Mucosa of descending colon (tissue), 3 donors: ENCODE data around the gene MYO1E. TPM values are rescaled to one million over a fixed set of nuclear protein-coding genes. Genes with fewer than 3 reads are reported as not detected.
A peak's percentile ranks its signal among the peaks of the same experiment; 100 is the strongest.

Experiments used
- ATAC-seq: fragments of 200-7000 bp; cut with Tn5 transposase; one replicate; pipeline ENCODE4 v1.9.1; 2020; ENCODE audit warnings: mild to moderate bottlenecking, moderate library complexity
- DNase-seq, 3 donors: peaks; one replicate each; pipeline ENCODE4 v3.0.0-alpha.2; 2020
- H3K36me3 ChIP-seq: fragments of 200-600 bp; one replicate; pipeline ENCODE4 v1.8.0; 2021; ENCODE audit warnings: low read depth, mild to moderate bottlenecking
- H3K4me1 ChIP-seq: fragments of 200-600 bp; one replicate; pipeline ENCODE4 v1.8.0; 2021; ENCODE audit warnings: low read depth, mild to moderate bottlenecking
- H3K4me3 ChIP-seq: fragments of 200-600 bp; one replicate; pipeline ENCODE4 v1.8.0; 2021; ENCODE audit warnings: mild to moderate bottlenecking
- H3K9me3 ChIP-seq: fragments of 200-600 bp; one replicate; pipeline ENCODE4 v1.8.0; 2021; ENCODE audit warnings: mild to moderate bottlenecking
- intact Hi-C, 2 donors: fragments of 100-400 bp; cut with DNase I in 1 of 2; cut with micrococcal nuclease in 1 of 2; formaldehyde crosslinking; loops; one replicate each; pipeline versions ENCODE4 v1.11.0 to v1.11.1; 2022; cut with DNase I, micrococcal nuclease
- total RNA-seq, 3 donors: library from RNA; stranded (reverse); fragmentation: NEBNext Ultra II Directional in 2 of 3; extraction: Animal tissue kit (Norgen Biotek cat#: 25700) in 2 of 3; gene quantifications; one replicate each; pipeline versions ENCODE4 v1.2.1 to v1.2.4, GENCODE V29; 2021 to 2023
- TF ChIP-seq, protein P1 (sequence below): fragments of 200-600 bp; IDR thresholded peaks from one replicate; pipeline ENCODE4 v1.8.0; 2022; ENCODE audit warnings: antibody characterized with exemption, mild to moderate bottlenecking
- donor health status: DM: no; HTN: no; CAD: no; lungs with moderate emphysema.
- donor health status: DM: no; HTN: no; CAD: no.
- donor health status: DM: no; HTN: yes; CAD: no.

The MYO1E gene
- total RNA-seq, 3 donors from 2014 or later: 189 to 325 (median 283) TPM

DNA sequence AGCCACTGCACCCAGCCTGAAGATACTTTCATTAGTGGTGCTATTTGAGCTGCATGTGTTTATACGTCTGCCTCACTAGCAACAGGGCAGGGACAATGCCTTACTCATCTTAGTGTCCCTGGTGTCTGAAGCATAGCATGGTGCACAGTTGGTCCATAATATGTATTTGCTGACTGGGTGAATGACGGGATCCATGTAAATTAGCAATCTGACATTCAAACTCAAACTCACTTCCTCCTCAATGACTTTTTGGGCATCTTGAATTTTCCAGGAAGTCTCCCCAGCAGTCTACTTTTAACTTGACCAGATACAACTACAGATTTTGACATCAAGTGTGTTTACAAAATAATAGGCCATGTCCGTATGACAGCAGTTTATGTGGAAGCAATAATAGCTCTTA, 169.0 kb downstream of the MYO1E start:
- TF ChIP-seq, protein P1, sequence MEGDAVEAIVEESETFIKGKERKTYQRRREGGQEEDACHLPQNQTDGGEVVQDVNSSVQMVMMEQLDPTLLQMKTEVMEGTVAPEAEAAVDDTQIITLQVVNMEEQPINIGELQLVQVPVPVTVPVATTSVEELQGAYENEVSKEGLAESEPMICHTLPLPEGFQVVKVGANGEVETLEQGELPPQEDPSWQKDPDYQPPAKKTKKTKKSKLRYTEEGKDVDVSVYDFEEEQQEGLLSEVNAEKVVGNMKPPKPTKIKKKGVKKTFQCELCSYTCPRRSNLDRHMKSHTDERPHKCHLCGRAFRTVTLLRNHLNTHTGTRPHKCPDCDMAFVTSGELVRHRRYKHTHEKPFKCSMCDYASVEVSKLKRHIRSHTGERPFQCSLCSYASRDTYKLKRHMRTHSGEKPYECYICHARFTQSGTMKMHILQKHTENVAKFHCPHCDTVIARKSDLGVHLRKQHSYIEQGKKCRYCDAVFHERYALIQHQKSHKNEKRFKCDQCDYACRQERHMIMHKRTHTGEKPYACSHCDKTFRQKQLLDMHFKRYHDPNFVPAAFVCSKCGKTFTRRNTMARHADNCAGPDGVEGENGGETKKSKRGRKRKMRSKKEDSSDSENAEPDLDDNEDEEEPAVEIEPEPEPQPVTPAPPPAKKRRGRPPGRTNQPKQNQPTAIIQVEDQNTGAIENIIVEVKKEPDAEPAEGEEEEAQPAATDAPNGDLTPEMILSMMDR: no peak
- Histone ChIP-seq H3K36me3 (no peaks in the 10 kb centered on the region), H3K9me3 (no peaks in the 10 kb centered on the region), H3K4me3 (no peak overlapping the region), H3K4me1 (no peaks in the 10 kb centered on the region)
- ATAC-seq: no peak
- intact Hi-C loops: no loop called here
- no peak for DNase-seq

DNA sequence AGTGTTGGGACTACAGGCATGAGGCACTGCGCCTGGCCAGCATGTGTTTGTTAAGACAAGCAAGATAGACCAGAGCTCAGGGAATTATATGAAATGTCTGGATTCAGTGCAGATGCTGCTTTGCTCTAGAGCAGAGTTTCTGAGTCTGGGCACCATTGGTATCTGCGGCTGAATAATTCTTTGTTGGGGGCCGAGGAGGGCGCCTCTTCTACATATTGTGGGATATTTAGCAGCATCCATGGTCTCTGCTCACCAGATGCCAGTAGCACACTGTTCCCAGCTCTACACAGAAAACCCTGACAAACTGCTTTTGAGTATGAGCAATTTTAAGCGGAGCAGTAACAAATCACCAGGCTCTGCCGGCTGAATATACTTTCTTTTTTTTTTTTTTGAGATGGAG, 169.7 kb downstream of the MYO1E start:
- DNase-seq (no peak), ATAC-seq (no peak)
- Histone ChIP-seq H3K36me3 (no peaks in the 10 kb centered on the region), H3K4me3 (no peak overlapping the region), H3K9me3 (no peaks in the 10 kb centered on the region), H3K4me1 (no peaks in the 10 kb centered on the region)
- intact Hi-C loops: no loop called here
- TF ChIP-seq, protein P1: no peak

DNA sequence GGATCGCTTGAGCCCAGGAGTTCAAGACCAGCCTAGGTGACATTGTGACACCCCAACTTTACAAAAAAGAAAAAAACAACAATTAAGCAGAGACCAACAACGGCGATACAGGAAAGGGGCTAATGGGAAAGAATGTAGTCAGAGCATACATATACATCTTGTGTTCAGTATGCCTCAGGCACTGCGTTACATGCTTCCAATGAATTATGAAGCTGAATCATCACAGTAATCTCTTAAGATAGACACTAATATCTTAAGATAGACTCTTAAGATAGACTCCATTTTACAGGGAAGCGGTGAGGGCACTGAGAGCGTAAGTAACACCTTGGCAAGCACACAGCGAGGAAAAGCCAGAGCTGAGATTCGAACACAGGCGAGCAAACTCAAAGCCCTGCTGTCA, 172.1 kb downstream of the MYO1E start:
- DNase-seq: no peak
- TF ChIP-seq, protein P1: no peak

DNA sequence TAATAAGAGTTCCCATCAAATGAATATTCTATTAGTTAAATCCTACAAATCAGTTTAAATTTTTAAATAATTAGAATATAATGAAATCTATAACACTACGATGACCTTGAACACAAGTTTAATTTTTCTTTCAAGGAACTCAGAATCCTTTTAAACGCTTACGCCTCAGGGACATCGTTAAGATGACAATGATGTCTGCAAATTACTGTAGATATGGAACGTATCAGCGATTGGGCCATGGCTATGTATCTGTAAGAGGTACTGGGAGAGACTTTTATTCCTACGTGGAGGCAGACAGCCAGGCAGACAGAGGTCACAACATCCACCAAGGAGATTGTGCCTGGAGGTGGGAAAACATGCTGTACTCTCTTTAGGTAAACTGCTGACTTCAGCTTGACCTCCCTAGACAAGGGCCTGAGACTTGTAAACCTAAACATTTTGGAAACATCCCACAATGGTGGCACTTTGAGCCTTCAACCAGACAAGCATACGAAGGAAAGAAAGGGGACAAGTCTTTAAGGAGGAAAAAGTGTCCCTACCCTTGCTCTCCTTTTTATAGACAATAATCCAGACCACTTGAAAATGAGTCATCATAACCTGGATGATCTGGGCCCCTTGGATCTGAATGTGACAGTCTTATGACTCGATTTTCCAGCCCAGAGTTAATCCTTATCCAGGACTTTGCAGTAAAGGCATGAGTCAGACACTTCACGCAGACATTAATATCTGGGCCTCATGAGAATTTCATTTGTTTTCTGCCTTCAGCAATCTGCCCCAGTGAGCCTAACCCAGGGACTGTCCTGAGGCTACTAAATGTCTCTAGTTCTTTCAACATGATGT, 172.8 kb downstream of the MYO1E start:
- DNase-seq (no peak), ATAC-seq (peak; percentile 56)
- Histone ChIP-seq H3K4me1 (no peaks in the 10 kb centered on the region), H3K36me3 (no peaks in the 10 kb centered on the region), H3K4me3 (no peak overlapping the region), H3K9me3 (no peaks in the 10 kb centered on the region)
- intact Hi-C loops: no loop called here
- TF ChIP-seq, protein P1: no peak

More for the DNA sequence above, 172.1 kb downstream of the MYO1E start:
- ATAC-seq: no peak
- no peaks in the 10 kb centered on the region for H3K36me3 ChIP-seq
- intact Hi-C loops: no loop called here
- no peaks in the 10 kb centered on the region for H3K4me1 ChIP-seq
- no peak overlapping the region for H3K4me3 ChIP-seq
- H3K9me3 ChIP-seq: no peaks in the 10 kb centered on the region

DNA sequence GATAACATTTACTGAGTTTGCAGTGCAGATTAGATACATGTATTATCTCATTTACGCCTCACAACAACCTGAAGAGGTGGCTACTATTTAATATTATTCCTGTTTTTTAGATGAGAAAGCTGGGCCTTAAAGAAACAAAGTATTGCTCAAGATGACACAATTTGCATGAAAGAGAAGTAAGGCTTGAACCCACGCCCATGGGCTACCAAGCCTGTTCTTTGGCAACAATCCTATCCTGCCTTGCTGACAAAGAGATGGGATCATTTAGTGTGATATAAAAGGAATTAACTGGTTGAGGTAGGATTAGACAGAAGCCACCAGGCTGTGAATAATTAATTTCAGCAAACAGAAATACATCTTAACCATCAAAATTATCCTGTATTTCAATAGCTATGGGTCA, 175.2 kb downstream of the MYO1E start:
- no peaks in the 10 kb centered on the region for H3K4me1 ChIP-seq
- ATAC-seq (no peak), DNase-seq (no peak)
- H3K36me3 ChIP-seq: no peaks in the 10 kb centered on the region
- no peaks in the 10 kb centered on the region for H3K9me3 ChIP-seq
- H3K4me3 ChIP-seq: no peak overlapping the region
- intact Hi-C loops: no loop called here
- TF ChIP-seq, protein P1: no peak
